ENCODE measurements around the gene GTPBP1.

GTPBP1 gene

GRCh38 chr22:38704654-38705234 is 1.0 kb upstream of the GTPBP1 start:
- DNase-seq: no peak

- DNase-seq: no peak
Observed at GRCh38 chr22:38706101-38706900, 557 bp downstream of the GTPBP1 start.

DNA sequence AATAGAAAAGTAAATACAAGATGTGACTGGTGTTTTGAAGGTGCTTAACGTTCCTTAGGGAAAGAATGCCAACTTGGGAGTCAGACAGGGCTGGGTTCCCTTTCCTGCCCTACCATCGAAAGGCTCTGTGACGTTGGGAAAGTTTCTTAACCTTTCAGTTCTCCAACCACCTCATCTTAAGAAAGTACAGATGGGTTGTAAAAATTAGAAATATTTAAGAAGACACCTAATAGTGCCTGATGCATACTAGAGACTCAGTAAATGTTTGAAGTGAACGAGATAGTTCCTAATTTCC is 1.1 kb downstream of the GTPBP1 start:
- DNase-seq: no peak

DNA sequence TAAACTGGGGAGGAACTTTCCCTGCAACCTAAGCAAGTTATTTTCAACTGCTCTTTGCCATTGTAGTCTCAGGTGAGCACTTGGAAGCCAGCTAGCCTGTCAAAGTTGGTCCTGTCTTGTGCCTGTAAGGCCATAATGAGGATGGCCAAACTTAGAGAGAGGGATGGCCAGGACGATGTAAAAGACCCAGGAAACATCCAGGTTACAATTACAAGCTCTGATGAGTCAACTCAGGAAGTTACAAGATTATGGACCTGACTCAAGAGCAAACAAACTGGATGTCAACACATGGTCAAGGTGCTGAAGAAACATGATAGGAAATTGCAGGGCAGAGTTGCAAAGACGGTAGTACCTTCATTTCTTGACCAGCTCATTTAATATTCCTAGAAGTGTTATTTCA is 1.6 kb downstream of the GTPBP1 start:
- DNase-seq: no peak

DNA sequence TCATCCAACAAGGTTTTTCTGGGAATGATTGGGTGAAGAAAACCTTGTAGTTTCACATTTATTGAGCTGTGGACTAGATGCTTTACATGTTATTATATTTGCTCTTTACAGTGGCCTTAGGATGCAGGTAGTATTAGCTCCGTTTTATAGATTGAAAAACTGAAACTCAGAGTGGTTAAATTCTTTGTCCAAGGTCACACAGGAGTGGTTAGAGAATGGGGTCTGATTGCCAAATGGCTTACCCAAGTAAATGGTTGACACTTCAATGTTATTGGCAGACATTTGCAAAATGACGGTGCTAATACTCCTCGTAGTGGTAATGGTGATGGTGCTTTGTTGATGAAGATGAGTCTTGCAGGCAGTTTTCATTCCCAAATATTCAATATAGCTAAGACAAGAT is 2.2 kb downstream of the GTPBP1 start:
- no peak for DNase-seq

- no peak for DNase-seq
Observed at GRCh38 chr22:38709306-38709705, 3.6 kb downstream of the GTPBP1 start.

- DNase-seq: no peak
Observed at GRCh38 chr22:38710351-38710750, 4.6 kb downstream of the GTPBP1 start.

DNA sequence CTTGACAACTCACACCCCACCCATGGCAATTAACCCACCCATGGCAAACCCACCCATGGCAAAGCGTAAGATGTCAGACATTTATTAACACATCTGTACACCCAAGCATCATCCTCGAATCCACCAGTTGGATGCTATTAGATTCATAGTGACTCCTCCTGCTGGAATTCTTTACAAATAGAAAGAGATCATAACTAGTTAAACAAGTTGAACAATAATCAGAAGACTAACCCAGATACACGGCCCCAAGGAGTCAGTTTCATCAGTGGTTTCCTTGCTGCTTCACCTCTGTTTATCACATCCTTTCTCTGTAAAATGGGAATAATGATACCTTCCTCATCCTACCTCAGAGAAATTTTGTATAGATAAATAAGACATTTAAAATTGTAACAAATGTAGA is 5.1 kb downstream of the GTPBP1 start:
- DNase-seq: no peak

- DNase-seq: no peak
Observed at GRCh38 chr22:38712486-38713207, 6.9 kb downstream of the GTPBP1 start.

- DNase-seq: no peak
Observed at GRCh38 chr22:38713921-38714320, 8.2 kb downstream of the GTPBP1 start.

DNA sequence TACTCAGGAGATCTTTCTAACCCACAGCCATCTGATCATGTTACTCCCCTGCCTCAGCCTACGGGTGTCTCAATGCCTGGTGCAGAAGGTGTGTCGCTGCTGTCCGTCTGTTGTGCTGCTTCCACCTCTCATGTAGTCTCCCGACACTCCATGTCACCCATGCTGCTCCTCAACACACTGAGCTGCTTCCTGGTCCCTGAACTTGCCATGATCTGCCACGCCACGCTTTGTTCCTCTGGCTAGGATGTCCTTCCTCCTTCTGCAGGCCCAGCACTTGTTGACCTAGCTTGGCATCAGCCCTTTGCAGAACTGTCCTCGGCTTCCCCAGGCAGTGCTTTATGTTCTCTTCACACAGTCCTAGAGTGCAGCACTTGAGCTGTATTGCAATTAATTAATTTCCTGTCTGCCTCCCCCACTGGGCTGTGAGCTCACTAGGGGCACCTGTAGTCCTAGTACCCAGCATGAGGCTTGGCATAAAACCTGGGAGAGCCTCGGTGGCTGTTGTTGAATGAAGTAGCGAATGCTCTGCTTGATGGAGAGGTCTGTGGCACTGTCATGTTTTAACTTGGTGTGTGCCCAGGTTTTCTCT is 9.5 kb downstream of the GTPBP1 start:
- no peak for DNase-seq

DNA sequence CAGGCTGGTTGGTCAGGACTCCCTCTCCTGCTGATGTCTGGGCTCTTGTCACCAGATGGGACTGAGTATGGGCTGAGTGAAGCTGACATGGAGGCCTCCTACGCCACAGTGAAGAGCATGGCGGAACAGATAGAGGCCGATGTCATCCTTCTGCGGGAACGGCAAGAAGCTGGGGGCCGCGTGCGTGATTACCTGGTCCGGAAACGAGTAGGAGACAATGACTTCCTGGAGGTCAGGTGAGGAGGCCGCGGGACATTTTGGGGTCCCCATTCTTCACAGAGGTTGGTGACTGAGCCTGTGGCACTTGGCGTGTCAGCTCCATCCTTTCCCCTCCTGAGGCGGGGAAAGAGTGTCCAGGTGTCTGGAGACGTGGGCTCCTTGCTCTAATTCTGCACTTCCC is 10.1 kb downstream of the GTPBP1 start:
- no peak for DNase-seq

DNA sequence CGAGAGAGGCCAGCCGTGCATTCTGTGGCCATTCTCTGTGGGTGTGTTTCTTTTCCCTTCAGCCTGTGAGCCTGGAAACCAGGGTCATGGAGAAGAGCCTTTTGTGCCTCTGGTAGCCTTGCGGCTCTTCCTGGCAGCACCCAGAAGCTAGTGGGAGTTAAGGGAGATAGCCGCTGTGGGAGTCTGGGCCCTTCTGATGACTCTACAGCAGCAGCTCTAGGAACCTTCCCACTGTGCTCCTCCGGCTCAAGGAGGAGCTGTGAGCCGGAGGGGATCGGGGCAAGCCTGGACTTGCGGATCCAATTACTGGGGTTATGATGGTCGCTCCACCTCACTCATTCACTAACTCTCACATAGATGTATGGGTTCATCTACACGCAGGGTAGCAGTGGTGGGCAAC is 10.5 kb downstream of the GTPBP1 start:
- DNase-seq: no peak

GRCh38 chr22:38716826-38717225 is 11.1 kb downstream of the GTPBP1 start:
- no peak for DNase-seq

DNA sequence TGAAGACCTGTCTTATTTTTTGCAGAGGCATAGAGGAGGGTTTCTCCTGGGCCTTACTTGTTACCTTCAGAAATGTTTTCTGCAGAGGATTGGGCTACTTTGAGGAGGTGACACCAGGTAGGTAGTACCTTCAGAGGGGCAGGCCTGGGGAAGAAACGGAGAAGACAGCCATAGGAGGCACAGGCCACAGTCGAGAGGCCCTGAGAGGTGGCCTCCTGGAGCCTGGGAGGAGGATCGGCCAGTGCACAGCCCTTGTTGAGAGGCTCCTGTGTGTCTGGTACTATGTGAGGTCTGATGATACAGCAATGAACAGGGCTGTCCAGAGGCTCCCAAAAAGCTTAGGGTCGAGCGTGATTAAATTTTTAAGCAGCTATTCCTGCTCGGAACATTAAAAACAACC is 11.5 kb downstream of the GTPBP1 start:
- no peak for DNase-seq

DNA sequence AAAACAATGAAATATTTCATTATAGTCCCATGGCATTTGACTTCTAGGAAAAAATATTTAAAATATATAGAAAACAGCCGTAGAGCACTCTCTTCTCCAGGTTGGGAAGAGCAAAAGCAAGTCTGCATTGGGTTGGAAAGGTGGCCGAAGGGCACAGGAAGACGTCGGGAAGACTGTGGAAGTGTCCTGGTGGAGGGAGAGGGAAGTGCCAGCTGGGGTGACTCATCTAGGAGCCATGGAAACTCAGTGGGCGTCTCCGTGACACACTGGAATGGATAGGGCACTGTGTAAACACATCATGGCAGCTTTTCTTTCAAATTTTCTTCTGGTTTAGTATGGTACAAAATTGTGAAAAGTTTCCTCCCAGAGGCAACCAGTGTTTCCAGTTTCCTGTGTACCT is 12.7 kb downstream of the GTPBP1 start:
- no peak for DNase-seq

- DNase-seq: no peak
Observed at GRCh38 chr22:38719196-38719595, 13.5 kb downstream of the GTPBP1 start.

- no peak for DNase-seq
Observed at GRCh38 chr22:38720350-38720749, 14.6 kb downstream of the GTPBP1 start.

GRCh38 chr22:38721551-38721950 is 15.8 kb downstream of the GTPBP1 start:
- DNase-seq: no peak

GRCh38 chr22:38724176-38724575 is 18.4 kb downstream of the GTPBP1 start:
- no peak for DNase-seq

DNA sequence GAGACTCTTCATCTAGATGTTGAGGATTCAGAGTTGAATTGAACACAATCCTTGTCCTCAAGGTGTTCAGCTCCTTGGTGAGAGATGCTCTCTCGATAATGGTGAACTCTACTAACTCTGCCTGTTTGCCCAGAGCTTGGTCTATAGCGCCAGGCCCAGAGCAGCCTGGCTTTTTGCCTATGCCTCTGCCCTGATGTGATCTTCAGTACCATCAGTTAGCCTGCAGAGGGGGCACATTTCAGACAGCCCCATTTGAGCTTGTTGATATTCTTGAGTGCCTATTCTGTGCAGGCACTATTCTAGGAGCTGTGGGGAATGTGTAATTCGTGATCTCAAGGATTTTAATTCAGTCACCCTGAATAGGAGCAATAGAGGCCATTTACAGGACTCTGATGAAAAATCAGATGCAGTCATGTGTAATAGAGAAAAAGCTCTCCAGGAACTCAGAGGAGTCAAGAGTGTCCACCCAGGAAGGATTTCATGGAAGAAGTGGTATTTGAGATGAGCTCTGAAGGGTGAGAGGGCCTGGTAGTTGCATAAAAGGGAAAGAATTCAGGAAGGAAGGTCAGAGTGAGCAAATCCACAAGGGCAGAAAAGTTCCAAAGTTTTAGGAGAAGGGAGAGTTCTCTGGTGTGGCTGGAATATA is 19.3 kb downstream of the GTPBP1 start:
- no peak for DNase-seq

DNA sequence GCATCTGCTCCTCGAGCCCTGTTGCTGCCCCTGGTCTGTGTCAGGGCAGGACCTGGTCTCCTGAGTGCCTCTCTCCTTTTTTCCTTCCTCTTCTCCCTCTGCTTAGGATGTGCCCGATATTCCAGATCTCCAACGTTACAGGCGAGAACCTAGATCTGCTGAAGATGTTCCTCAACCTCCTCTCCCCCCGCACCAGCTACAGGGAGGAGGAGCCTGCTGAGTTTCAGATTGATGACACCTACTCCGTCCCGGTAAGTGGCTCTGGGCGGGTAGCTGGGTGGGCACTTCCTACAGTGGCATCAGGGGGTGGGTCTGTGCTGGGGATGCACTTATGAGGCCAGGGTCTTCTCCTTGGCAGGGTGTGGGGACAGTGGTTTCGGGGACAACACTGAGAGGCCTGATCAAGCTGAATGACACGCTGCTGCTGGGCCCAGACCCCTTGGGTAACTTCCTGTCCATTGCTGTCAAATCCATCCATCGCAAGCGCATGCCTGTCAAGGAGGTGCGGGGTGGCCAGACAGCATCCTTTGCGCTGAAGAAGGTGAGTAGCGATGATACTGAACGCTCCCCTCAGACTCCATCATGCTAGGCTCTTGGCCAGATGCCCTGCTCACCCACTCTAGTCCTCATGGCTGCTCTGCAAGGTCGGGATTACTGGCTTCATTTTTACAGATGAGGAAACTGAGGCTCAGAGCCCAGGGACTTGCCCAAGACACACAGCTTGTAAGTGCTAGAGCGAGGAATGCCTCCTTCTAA is 20.3 kb downstream of the GTPBP1 start:
- DNase-seq: no peak

DNA sequence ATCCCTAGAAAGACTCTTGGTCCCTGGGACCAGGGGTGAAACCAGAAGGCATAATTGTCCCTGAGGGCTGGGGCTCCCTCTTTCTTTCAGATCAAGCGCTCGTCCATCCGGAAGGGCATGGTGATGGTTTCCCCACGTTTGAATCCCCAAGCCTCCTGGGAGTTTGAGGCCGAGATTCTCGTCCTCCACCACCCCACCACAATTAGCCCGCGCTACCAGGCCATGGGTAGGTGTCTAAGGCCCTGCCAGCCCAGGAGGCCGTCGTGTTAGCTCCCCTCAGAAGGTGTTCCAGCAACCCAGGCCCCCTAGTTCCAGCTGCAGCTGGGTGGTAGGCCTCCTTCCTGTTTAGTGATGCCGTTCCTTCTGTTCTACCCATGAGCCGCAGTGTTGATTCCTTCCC is 21.4 kb downstream of the GTPBP1 start:
- no peak for DNase-seq

All from NCI-H2081 treated with DMSO at 0.1 percent for 48 hours (cell line).